ENCODE measurements around the gene USP34.

GRCh38 chr2:61419570-61419969, 51.3 kb downstream of the USP34 start:
- no peak for TF ChIP-seq POLR2A (IDR thresholded peaks at IDR 0.05)
- TF ChIP-seq, protein P1, sequence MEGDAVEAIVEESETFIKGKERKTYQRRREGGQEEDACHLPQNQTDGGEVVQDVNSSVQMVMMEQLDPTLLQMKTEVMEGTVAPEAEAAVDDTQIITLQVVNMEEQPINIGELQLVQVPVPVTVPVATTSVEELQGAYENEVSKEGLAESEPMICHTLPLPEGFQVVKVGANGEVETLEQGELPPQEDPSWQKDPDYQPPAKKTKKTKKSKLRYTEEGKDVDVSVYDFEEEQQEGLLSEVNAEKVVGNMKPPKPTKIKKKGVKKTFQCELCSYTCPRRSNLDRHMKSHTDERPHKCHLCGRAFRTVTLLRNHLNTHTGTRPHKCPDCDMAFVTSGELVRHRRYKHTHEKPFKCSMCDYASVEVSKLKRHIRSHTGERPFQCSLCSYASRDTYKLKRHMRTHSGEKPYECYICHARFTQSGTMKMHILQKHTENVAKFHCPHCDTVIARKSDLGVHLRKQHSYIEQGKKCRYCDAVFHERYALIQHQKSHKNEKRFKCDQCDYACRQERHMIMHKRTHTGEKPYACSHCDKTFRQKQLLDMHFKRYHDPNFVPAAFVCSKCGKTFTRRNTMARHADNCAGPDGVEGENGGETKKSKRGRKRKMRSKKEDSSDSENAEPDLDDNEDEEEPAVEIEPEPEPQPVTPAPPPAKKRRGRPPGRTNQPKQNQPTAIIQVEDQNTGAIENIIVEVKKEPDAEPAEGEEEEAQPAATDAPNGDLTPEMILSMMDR (IDR thresholded peaks at IDR 0.05): no peak
